Endothelial cell of umbilical vein (primary cell): ENCODE results near the gene MED16. TPM values are rescaled to one million over a fixed set of nuclear protein-coding genes. Genes with fewer than 3 reads are reported as not detected.

Source experiments
- BruUV-seq: library from RNA; stranded (reverse); fragments of 400-500 nt; replicated peaks from 2 replicates; lab custom pipeline; 2021; lab: Mats Ljungman, UMichigan
- CTCF ChIA-PET: fragments of 300-600, 350-600 bp; sonication (Branson Sonifier 250); formaldehyde crosslinking; loops from one replicate; lab custom pipeline; 2021; ENCODE audit warnings: antibody characterized with exemption, inconsistent platforms; lab: Charles Lee
- POLR2A ChIA-PET: fragments of 300-600, 350-600 bp; sonication (Branson Sonifier 250); formaldehyde crosslinking; loops from one replicate; lab custom pipeline; 2021; ENCODE audit warnings: antibody characterized with exemption, inconsistent platforms; lab: Charles Lee
- DNase-seq: peaks from one replicate; pipeline ENCODE4 v3.0.0-alpha.2; 2011; ENCODE audit warnings: low read depth, low spot score
- FAIRE-seq: peaks from 2 replicates; lab custom pipeline; 2011; peaks lifted over from hg19 to GRCh38; lab: Jason Lieb, UNC
- H2AFZ ChIP-seq: 2 replicates; pipeline ENCODE4 v1.6.0; 2012; ENCODE audit warnings: low read depth, low read length, control low read depth, inconsistent platforms
- H3K27ac ChIP-seq: 2 replicates; pipeline ENCODE4 v1.5.1; 2011; ENCODE audit warnings: low read depth, mild to moderate bottlenecking, control low read depth, low read length, moderate library complexity; ENCODE audit not compliant: insufficient read depth
- H3K27me3 ChIP-seq, 2 experiments: 2 replicates each; pipeline versions ENCODE4 v1.6.0 to v1.6.1; 2011; ENCODE audit warnings: low read length in 2 of 2, mixed read lengths in 1 of 2; ENCODE audit not compliant: control insufficient read depth in 2 of 2, insufficient read depth in 2 of 2
- H3K36me3 ChIP-seq, 2 experiments: 2 replicates in 1 of 2; 3 replicates in 1 of 2; pipeline ENCODE4 v1.5.1; 2011; ENCODE audit warnings: low read length in 2 of 2, mild to moderate bottlenecking in 1 of 2, moderate library complexity in 1 of 2; ENCODE audit not compliant: control insufficient read depth in 2 of 2, insufficient read depth in 2 of 2; ENCODE audit errors: extremely low read depth in 1 of 2
- H3K4me1 ChIP-seq: 3 replicates; pipeline ENCODE4 v1.5.1; 2011; ENCODE audit warnings: mild to moderate bottlenecking, low read length; ENCODE audit not compliant: control insufficient read depth, insufficient read depth; ENCODE audit errors: extremely low read depth
- H3K4me2 ChIP-seq: 2 replicates; pipeline ENCODE4 v1.6.1; 2011; ENCODE audit warnings: low read length, control low read depth, mixed read lengths; ENCODE audit not compliant: insufficient read depth
- H3K4me3 ChIP-seq, 3 experiments: fragments of 200-600 bp in 1 of 3; sonication (generic), shearing (Covaris generic) in 1 of 3; replicated peaks in 1 of 3; 2 replicates each; pipeline ENCODE4 v1.5.1; 2011 to 2016; ENCODE audit warnings: control low read depth in 3 of 3, low read length in 3 of 3, mild to moderate bottlenecking in 2 of 3, inconsistent platforms in 1 of 3, low read depth in 1 of 3, moderate library complexity in 1 of 3; ENCODE audit not compliant: insufficient read depth in 1 of 3
- H3K79me2 ChIP-seq: 2 replicates; pipeline ENCODE4 v1.6.0; 2012; ENCODE audit warnings: low read length, inconsistent platforms; ENCODE audit not compliant: control insufficient read depth, insufficient read depth
- H3K9ac ChIP-seq: replicated peaks from 2 replicates; pipeline ENCODE3; 2011; ENCODE audit warnings: low read length, control low read depth; ENCODE audit not compliant: insufficient read depth; ENCODE audit errors: extremely low read depth
- H3K9me1 ChIP-seq: replicated peaks from 3 replicates; pipeline ENCODE4 v1.6.0; 2011; ENCODE audit warnings: mild to moderate bottlenecking, low read length; ENCODE audit not compliant: control insufficient read depth, insufficient read depth; ENCODE audit errors: extremely low read depth
- H3K9me3 ChIP-seq: replicated peaks from 2 replicates; pipeline ENCODE4 v1.5.1; 2012; ENCODE audit warnings: low read length, inconsistent platforms; ENCODE audit not compliant: control insufficient read depth, insufficient read depth
- H4K20me1 ChIP-seq: replicated peaks from 2 replicates; pipeline ENCODE3; 2011; ENCODE audit warnings: mild to moderate bottlenecking, low read length; ENCODE audit not compliant: control insufficient read depth, insufficient read depth; ENCODE audit errors: extremely low read depth
- EZH2 ChIP-seq: IDR thresholded peaks from 2 replicates; pipeline ENCODE4 v1.6.1; 2012; ENCODE audit warnings: borderline replicate concordance, low read depth, mild to moderate bottlenecking, moderate library complexity, low read length, inconsistent platforms; ENCODE audit not compliant: severe bottlenecking
- GATA2 ChIP-seq: IDR thresholded peaks from 2 replicates; pipeline ENCODE4 v1.7.0; 2011; ENCODE audit warnings: low read depth, mild to moderate bottlenecking, moderate library complexity, mixed read lengths, low read length; ENCODE audit not compliant: insufficient read length, insufficient read depth
- POLR2A ChIP-seq: IDR thresholded peaks from 2 replicates; pipeline ENCODE4 v1.6.1; 2012; ENCODE audit warnings: low read depth, mild to moderate bottlenecking, control low read depth, low read length
- POLR2AphosphoS5 ChIP-seq: IDR thresholded peaks from 2 replicates; pipeline ENCODE4 v1.6.1; 2012; ENCODE audit warnings: low read depth, mild to moderate bottlenecking, control low read depth, low read length, moderate library complexity; ENCODE audit not compliant: insufficient read depth
- dilution Hi-C: fragments of 300-500 bp; cut with MboI; formaldehyde crosslinking; loops from one replicate; pipeline ENCODE4 v1.15.0; 2019; ENCODE audit warnings: low sequenced_read_pairs; ENCODE audit not compliant: extremely low pct_ligation_motif_present
- intact Hi-C: fragments of 100-400 bp; cut with micrococcal nuclease; formaldehyde crosslinking; loops from one replicate; pipeline ENCODE4 v1.10.0; 2022
- polyA plus RNA-seq, 4 experiments: library from polyadenylated mRNA; depleted of rRNA in 3 of 4; stranded (reverse) in 3 of 4; unstranded in 1 of 4; fragments of >200 nt; gene quantifications; 2 replicates each; pipeline versions ENCODE4 v1.2.1 to v1.2.3, GENCODE V29; 2011 to 2012; ENCODE audit warnings: missing spikeins in 1 of 4
- total RNA-seq: library from RNA; stranded (reverse); gene quantifications from 2 replicates; pipeline ENCODE4 v1.2.3, GENCODE V29; 2021

Gene MED16
- total and polyA plus RNA-seq, 2 donors (not counting 3 experiments of a cell fraction or from before 2014, with no cell fraction given), result 63.1 to 66.5 TPM

- H3K4me2 ChIP-seq, result no peak overlapping the region
- BruUV-seq, result no TSS peak
- H4K20me1 ChIP-seq, result no peaks in the 10 kb centered on the region
- ChIA-PET POLR2A (interaction anchor here (1.5 kb wide), 1 partner anchor 10 kb away, joined by 4 read pairs; no protein-coding TSS in a partner anchor), CTCF (interaction anchor here (1.8 kb wide), 1 partner anchor 48 kb away, joined by 5 read pairs; no protein-coding TSS in a partner anchor)
- peaks cover 10% of the 10 kb centered on the region for H3K4me1 ChIP-seq
- FAIRE-seq (no peak), DNase-seq (no peak)
- H3K9ac ChIP-seq, result no peak overlapping the region
- dilution Hi-C loops, result no loop called here
- H3K36me3 ChIP-seq, result no peaks in the 10 kb centered on the region
- H3K79me2 ChIP-seq, result peaks cover 10% of the 10 kb centered on the region
- H3K27ac ChIP-seq, result no peak overlapping the region
- no peak for TF ChIP-seq POLR2A
- H3K27me3 ChIP-seq, result no peaks in the 10 kb centered on the region
- H3K4me3 ChIP-seq, result no peak overlapping the region
- intact Hi-C loops, result loop anchor here (2.0 kb wide), 2 partner anchors 19 to 141 kb away; partner anchors contain the start of genes MED16 and RNU6-9
- H3K9me3 ChIP-seq, result no peaks in the 10 kb centered on the region
- H3K9me1 ChIP-seq, result no peaks in the 10 kb centered on the region
- no peak overlapping the region for H2AFZ ChIP-seq
These were observed 18.4 kb upstream of the MED16 start for GRCh38 chr19:911197-912033.

- DNase-seq, result no peak
- Histone ChIP-seq H2AFZ (no peak overlapping the region), H3K4me2 (no peak overlapping the region), H3K9ac (no peak overlapping the region), H3K4me1 (peaks cover 6% of the 10 kb centered on the region), H3K27me3 (no peaks in the 10 kb centered on the region), H3K4me3 (no peak overlapping the region), H3K9me3 (no peaks in the 10 kb centered on the region), H3K9me1 (no peaks in the 10 kb centered on the region), H3K27ac (no peak overlapping the region), H3K36me3 (no peaks in the 10 kb centered on the region), H3K79me2 (peaks cover 10% of the 10 kb centered on the region), H4K20me1 (no peaks in the 10 kb centered on the region)
- no TSS peak for BruUV-seq
- intact Hi-C loops, result no loop called here
- dilution Hi-C loops, result no loop called here
- no peak for FAIRE-seq
- TF ChIP-seq EZH2 (no peak), POLR2AphosphoS5 (no peak), GATA2 (no peak)
- ChIA-PET POLR2A (no interaction called here), CTCF (interaction anchor here (0.6 to 1.4 kb wide), 3 partner anchors 9 to 51 kb away, joined by 3 to 5 read pairs (median 3); no protein-coding TSS in a partner anchor)
These were observed 14.3 kb upstream of the MED16 start for GRCh38 chr19:907183-907853.
